ENCODE data around the gene HSPA5. TPM values are rescaled to one million over a fixed set of nuclear protein-coding genes. Genes with fewer than 3 reads are reported as not detected.
"Not testable (repeated sequence)": the region's sequence is repeated elsewhere in the genome, so short reads cannot be mapped to it uniquely, and the experiment has no call there.

HSPA5 gene
- total and polyA plus RNA-seq, 5 donors from 2014 or later: 132 to 167 (median 150) TPM

GRCh38 chr9:125271081-125271480 lies 29.9 kb upstream of the HSPA5 start:
- H3K27me3 ChIP-seq (ENCODE audit: control insufficient read depth, insufficient read depth, low read length): no peaks in the 10 kb centered on the region
- no peak overlapping the region for H3K27ac Mint-ChIP-seq
- H3K4me1 Mint-ChIP-seq: peaks cover 9 to 52% (median 31%) of the 10 kb centered on the region in 4 donors
- no peaks in the 10 kb centered on the region for H3K4me1 ChIP-seq (ENCODE audit: control insufficient read depth, insufficient read depth, low read length, poor library complexity, severe bottlenecking)
- H3K36me3 Mint-ChIP-seq: peaks cover 12% of the 10 kb centered on the region
- H3K9me3 ChIP-seq (ENCODE audit: control insufficient read depth in 2 of 2, low read length in 2 of 2): no peaks in the 10 kb centered on the region
- H3K27me3 Mint-ChIP-seq: no peaks in the 10 kb centered on the region
- no peaks in the 10 kb centered on the region for H3K9me3 Mint-ChIP-seq
- DNase-seq (no peak), ATAC-seq (ENCODE audit: low read depth in 2 of 2) (no peak)
- H3K4me3 Mint-ChIP-seq: no peak overlapping the region
- peaks cover 11% of the 10 kb centered on the region for H3K36me3 ChIP-seq (ENCODE audit: control insufficient read depth, insufficient read depth, low read length)
- H3K27ac ChIP-seq (ENCODE audit: insufficient read depth, low read length, poor library complexity, severe bottlenecking): no peak overlapping the region
- no peak overlapping the region for H3K4me3 ChIP-seq (ENCODE audit: low read depth, low read length)

GRCh38 chr9:125269014-125269397 lies 27.9 kb upstream of the HSPA5 start:
- H3K27me3 ChIP-seq (ENCODE audit: control insufficient read depth, insufficient read depth, low read length): no peaks in the 10 kb centered on the region
- ATAC-seq (ENCODE audit: low read depth in 2 of 2) (no peak), DNase-seq (no peak)
- H3K4me1 Mint-ChIP-seq: peaks cover 18 to 66% (median 44%) of the 10 kb centered on the region in 4 donors
- peaks cover 6% of the 10 kb centered on the region for H3K4me1 ChIP-seq (ENCODE audit: control insufficient read depth, insufficient read depth, low read length, poor library complexity, severe bottlenecking)
- no peak overlapping the region for H3K27ac ChIP-seq (ENCODE audit: insufficient read depth, low read length, poor library complexity, severe bottlenecking)
- H3K9me3 ChIP-seq (ENCODE audit: control insufficient read depth in 2 of 2, low read length in 2 of 2): no peaks in the 10 kb centered on the region
- H3K36me3 ChIP-seq (ENCODE audit: control insufficient read depth, insufficient read depth, low read length): peaks cover 11% of the 10 kb centered on the region
- no peaks in the 10 kb centered on the region for H3K9me3 Mint-ChIP-seq
- no peak overlapping the region for H3K4me3 Mint-ChIP-seq
- no peak overlapping the region for H3K27ac Mint-ChIP-seq
- no peak overlapping the region for H3K4me3 ChIP-seq (ENCODE audit: low read depth, low read length)
- peaks cover 20% of the 10 kb centered on the region for H3K36me3 Mint-ChIP-seq
- no peaks in the 10 kb centered on the region for H3K27me3 Mint-ChIP-seq

- no peaks in the 10 kb centered on the region for H3K9me3 ChIP-seq (ENCODE audit: control insufficient read depth in 2 of 2, low read length in 2 of 2)
- DNase-seq (no peak), ATAC-seq (ENCODE audit: low read depth in 2 of 2) (no peak)
- H3K4me3 Mint-ChIP-seq: peak overlapping the region in 1 of 4 donors; percentile 35
- no peaks in the 10 kb centered on the region for H3K9me3 Mint-ChIP-seq
- H3K27me3 ChIP-seq (ENCODE audit: control insufficient read depth, insufficient read depth, low read length): no peaks in the 10 kb centered on the region
- peak overlapping the region in 1 of 3 donors; percentile 25 for H3K27ac Mint-ChIP-seq
- no peak overlapping the region for H3K27ac ChIP-seq (ENCODE audit: insufficient read depth, low read length, poor library complexity, severe bottlenecking)
- peaks cover 11% of the 10 kb centered on the region for H3K36me3 ChIP-seq (ENCODE audit: control insufficient read depth, insufficient read depth, low read length)
- peaks cover 21 to 70% (median 47%) of the 10 kb centered on the region in 4 donors for H3K4me1 Mint-ChIP-seq
- peaks cover 11% of the 10 kb centered on the region for H3K4me1 ChIP-seq (ENCODE audit: control insufficient read depth, insufficient read depth, low read length, poor library complexity, severe bottlenecking)
- no peak overlapping the region for H3K4me3 ChIP-seq (ENCODE audit: low read depth, low read length)
- H3K27me3 Mint-ChIP-seq: no peaks in the 10 kb centered on the region
- peaks cover 24% of the 10 kb centered on the region for H3K36me3 Mint-ChIP-seq
These were observed 27.4 kb upstream of the HSPA5 start for GRCh38 chr9:125268394-125269013.

- not testable (repeated sequence) for H3K9me3 Mint-ChIP-seq; H3K27me3 ChIP-seq (ENCODE audit: control insufficient read depth, insufficient read depth, low read length); H3K36me3 ChIP-seq (ENCODE audit: control insufficient read depth, insufficient read depth, low read length); H3K27me3 Mint-ChIP-seq; H3K9me3 ChIP-seq (ENCODE audit: control insufficient read depth in 2 of 2, low read length in 2 of 2); H3K27ac ChIP-seq (ENCODE audit: insufficient read depth, low read length, poor library complexity, severe bottlenecking); ATAC-seq (ENCODE audit: low read depth in 2 of 2)
- peak overlapping the region; percentile 60 to 99 (median 95) for H3K4me3 Mint-ChIP-seq
- DNase-seq: peak in 1 of 3 donors; percentile 29
- Histone ChIP-seq H3K4me3 (ENCODE audit: low read depth, low read length) (peak overlapping the region; percentile 32), H3K4me1 (ENCODE audit: control insufficient read depth, insufficient read depth, low read length, poor library complexity, severe bottlenecking) (peaks cover 27% of the 10 kb centered on the region)
- H3K27ac Mint-ChIP-seq: peak overlapping the region; percentile 12 to 48 (median 43)
- H3K36me3 Mint-ChIP-seq: peaks cover 22% of the 10 kb centered on the region
- peaks cover 31 to 67% (median 49%) of the 10 kb centered on the region in 4 donors for H3K4me1 Mint-ChIP-seq
These were observed 22.9 kb upstream of the HSPA5 start for GRCh38 chr9:125264068-125264467.

GRCh38 chr9:125262294-125262991 lies 21.3 kb upstream of the HSPA5 start:
- Histone ChIP-seq H3K4me1 (ENCODE audit: control insufficient read depth, insufficient read depth, low read length, poor library complexity, severe bottlenecking) (peaks cover 27% of the 10 kb centered on the region), H3K27ac (ENCODE audit: insufficient read depth, low read length, poor library complexity, severe bottlenecking) (peak overlapping the region; percentile 74), H3K27me3 (ENCODE audit: control insufficient read depth, insufficient read depth, low read length) (no peaks in the 10 kb centered on the region), H3K9me3 (ENCODE audit: control insufficient read depth in 2 of 2, low read length in 2 of 2) (no peaks in the 10 kb centered on the region), H3K4me3 (ENCODE audit: low read depth, low read length) (peak overlapping the region; percentile 92), H3K36me3 (ENCODE audit: control insufficient read depth, insufficient read depth, low read length) (peaks cover 8% of the 10 kb centered on the region)
- peaks cover 30 to 57% (median 40%) of the 10 kb centered on the region in 4 donors for H3K4me1 Mint-ChIP-seq
- peaks cover 22% of the 10 kb centered on the region for H3K36me3 Mint-ChIP-seq
- DNase-seq: peak in 2 of 3 donors; percentile 26 to 35
- no peak for ATAC-seq (ENCODE audit: low read depth in 2 of 2)
- H3K27me3 Mint-ChIP-seq: peaks cover 7% of the 10 kb centered on the region
- H3K27ac Mint-ChIP-seq: peak overlapping the region; percentile 79 to 98 (median 94)
- H3K4me3 Mint-ChIP-seq: peak overlapping the region; percentile 92 to 99 (median 98)
- H3K9me3 Mint-ChIP-seq: no peaks in the 10 kb centered on the region

GRCh38 chr9:125261501-125262293 lies 20.6 kb upstream of the HSPA5 start, which contains the start of gene GAPVD1:
TSS of gene GAPVD1 (plus strand) at chr9:125261826. CDS start at chr9:125298922, 37,096 bp downstream.
- H3K36me3 ChIP-seq (ENCODE audit: control insufficient read depth, insufficient read depth, low read length): peaks cover 3% of the 10 kb centered on the region
- peaks cover 27 to 52% (median 38%) of the 10 kb centered on the region in 4 donors for H3K4me1 Mint-ChIP-seq
- no peaks in the 10 kb centered on the region for H3K9me3 ChIP-seq (ENCODE audit: control insufficient read depth in 2 of 2, low read length in 2 of 2)
- peak; percentile 98 for ATAC-seq (ENCODE audit: low read depth in 2 of 2)
- H3K36me3 Mint-ChIP-seq: peaks cover 21% of the 10 kb centered on the region
- peaks cover 27% of the 10 kb centered on the region for H3K4me1 ChIP-seq (ENCODE audit: control insufficient read depth, insufficient read depth, low read length, poor library complexity, severe bottlenecking)
- no peaks in the 10 kb centered on the region for H3K9me3 Mint-ChIP-seq
- peak; percentile 86 to 93 (median 88) for DNase-seq
- H3K27me3 Mint-ChIP-seq: peaks cover 7% of the 10 kb centered on the region
- peak within 1 kb of the TSS; percentile 79 to 98 (median 94) for H3K27ac Mint-ChIP-seq
- H3K4me3 ChIP-seq (ENCODE audit: low read depth, low read length): peak within 1 kb of the TSS; percentile 97
- H3K27ac ChIP-seq (ENCODE audit: insufficient read depth, low read length, poor library complexity, severe bottlenecking): peak within 1 kb of the TSS; percentile 74
- peak within 1 kb of the TSS; percentile 92 to 99 (median 98) for H3K4me3 Mint-ChIP-seq
- no peaks in the 10 kb centered on the region for H3K27me3 ChIP-seq (ENCODE audit: control insufficient read depth, insufficient read depth, low read length)

GRCh38 chr9:125260561-125260960 lies 19.4 kb upstream of the HSPA5 start:
- H3K9me3 ChIP-seq (ENCODE audit: control insufficient read depth in 2 of 2, low read length in 2 of 2): no peaks in the 10 kb centered on the region
- ATAC-seq (ENCODE audit: low read depth in 2 of 2) (no peak), DNase-seq (no peak)
- H3K36me3 ChIP-seq (ENCODE audit: control insufficient read depth, insufficient read depth, low read length): no peaks in the 10 kb centered on the region
- no peak overlapping the region for H3K4me3 ChIP-seq (ENCODE audit: low read depth, low read length)
- Mint-ChIP-seq H3K4me1 (peaks cover 26 to 45% (median 36%) of the 10 kb centered on the region in 4 donors), H3K36me3 (peaks cover 15% of the 10 kb centered on the region), H3K9me3 (no peaks in the 10 kb centered on the region), H3K4me3 (peak overlapping the region; percentile 92 to 99 (median 98)), H3K27me3 (peaks cover 7% of the 10 kb centered on the region), H3K27ac (peak overlapping the region in 2 of 3 donors; percentile 94 to 95)
- H3K27ac ChIP-seq (ENCODE audit: insufficient read depth, low read length, poor library complexity, severe bottlenecking): no peak overlapping the region
- no peaks in the 10 kb centered on the region for H3K27me3 ChIP-seq (ENCODE audit: control insufficient read depth, insufficient read depth, low read length)
- peaks cover 27% of the 10 kb centered on the region for H3K4me1 ChIP-seq (ENCODE audit: control insufficient read depth, insufficient read depth, low read length, poor library complexity, severe bottlenecking)
